GM21515 (cell line): Measurements from ENCODE around the gene SOCS6.
"Not testable (repeated sequence)": the region's sequence is repeated elsewhere in the genome, so short reads cannot be mapped to it uniquely, and the experiment has no call there.

ENCODE experiments used
- ATAC-seq: cut with Tn5 transposase; IDR thresholded peaks from one replicate; pipeline ENCODE4 v1.9.1; 2021; ENCODE audit not compliant: unreplicated experiment

SOCS6 gene

DNA sequence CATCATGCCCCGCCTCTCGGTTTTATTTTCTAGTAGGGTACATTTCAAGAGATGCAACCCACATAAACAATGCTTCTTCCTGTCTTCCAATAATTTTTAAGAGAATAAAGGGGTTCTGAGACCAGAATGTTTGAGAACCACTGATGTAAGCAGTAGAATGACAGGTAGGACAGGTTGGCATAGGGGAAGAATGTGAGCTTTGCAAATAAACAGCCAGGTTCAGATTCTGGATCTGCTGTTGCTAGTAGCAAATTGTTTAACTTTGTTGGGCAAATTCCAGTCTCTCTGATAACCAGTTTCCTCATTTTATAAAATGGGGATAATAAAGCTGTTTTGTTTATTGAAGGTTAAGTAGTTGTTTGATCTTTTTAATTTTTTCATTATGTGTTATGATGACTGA, 32.8 kb downstream of the SOCS6 start:
- no peak for ATAC-seq

- ATAC-seq: no peak
Measured at GRCh38 chr18:70322385-70322784, 33.5 kb downstream of the SOCS6 start.

DNA sequence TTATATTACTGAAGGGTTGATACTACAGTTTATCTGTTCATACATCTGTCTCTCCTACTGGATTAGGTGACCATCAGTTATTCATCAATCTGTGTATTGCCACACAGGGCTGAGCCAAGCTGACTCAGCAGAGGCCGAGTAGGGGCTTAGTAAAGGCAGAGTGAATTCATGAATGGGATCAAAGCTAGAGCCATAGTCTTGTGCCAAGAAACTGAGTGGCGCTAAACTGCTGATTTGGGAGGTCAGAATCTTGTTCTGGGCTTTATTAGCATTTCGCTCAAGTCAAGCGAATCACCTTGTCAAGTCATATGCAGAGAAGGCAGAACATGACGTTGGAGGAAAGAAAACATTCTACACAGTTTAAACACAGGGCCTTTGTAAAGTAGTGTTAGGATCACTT, 34.1 kb downstream of the SOCS6 start:
- no peak for ATAC-seq

DNA sequence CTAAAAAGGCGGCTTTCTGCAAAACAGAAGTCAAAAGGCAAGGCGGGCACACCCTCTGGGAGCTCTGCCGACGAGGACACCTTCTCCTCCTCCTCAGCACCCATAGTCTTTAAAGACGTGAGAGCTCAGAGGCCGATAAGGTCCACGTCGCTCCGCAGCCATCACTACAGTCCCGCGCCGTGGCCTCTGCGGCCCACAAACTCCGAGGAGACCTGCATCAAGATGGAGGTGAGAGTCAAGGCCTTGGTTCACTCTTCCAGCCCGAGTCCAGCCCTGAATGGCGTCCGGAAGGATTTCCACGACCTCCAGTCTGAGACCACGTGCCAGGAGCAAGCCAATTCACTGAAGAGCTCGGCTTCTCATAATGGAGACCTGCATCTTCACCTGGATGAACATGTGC, 36.1 kb downstream of the SOCS6 start:
- no peak for ATAC-seq

DNA sequence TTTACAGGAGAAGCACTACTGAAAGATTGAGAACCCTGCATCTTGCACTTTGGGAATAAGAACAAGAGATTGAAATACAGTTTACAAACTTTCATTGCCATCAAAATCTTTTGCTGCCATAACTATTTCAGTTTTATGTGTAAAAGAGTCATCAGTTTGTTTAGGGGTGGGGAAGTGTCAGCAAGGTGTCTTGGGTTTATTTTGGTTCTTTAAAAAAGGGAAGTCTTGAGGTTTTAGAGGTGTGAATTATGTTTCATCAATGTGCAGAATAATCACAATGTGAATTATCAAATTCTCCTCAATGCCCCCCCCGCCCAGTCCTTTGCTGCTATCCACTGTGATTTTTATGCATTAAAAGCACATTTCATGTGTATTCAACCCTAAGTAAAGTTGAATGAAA, 37.4 kb downstream of the SOCS6 start:
- no peak for ATAC-seq

- ATAC-seq: no peak
Measured at GRCh38 chr18:70328169-70328568, 39.3 kb downstream of the SOCS6 start.

DNA sequence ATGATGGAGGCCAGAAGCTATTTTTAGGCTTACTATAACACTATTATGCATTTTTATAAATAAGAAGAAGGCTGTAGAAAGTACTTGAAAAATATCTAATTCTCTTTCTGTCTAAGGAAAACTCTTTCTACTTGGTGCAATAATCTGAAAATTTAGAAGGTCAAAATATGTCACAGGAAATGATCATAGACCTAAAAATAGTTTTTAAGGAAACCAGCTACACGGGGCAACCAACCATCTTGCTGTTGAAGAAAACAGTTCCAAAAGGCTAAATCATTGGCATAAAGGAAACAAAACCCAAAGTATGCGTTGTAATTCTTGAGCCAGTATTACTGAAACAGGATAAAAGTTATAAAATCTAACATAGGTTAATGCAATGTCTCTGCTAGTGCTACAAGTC, 40.2 kb downstream of the SOCS6 start:
- no peak for ATAC-seq

DNA sequence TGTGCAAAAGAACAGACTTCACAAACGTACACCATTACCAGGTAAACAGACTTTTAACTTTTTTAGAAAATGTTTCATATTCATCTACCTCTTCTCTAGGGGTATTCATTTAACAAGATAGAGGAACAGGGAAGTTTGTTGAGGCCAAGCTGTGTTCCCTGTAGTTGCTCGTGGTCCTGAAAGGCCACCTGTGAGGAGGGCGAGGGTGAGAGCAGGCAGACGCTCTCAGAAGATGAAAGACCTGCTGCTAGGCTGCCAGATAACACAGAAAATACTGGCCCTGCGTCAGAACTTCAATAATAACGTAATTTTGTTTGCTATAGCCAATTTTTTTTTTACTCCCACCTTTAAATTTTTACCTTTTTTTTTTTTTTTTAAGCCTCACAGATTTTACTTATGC, 42.0 kb downstream of the SOCS6 start:
- no peak for ATAC-seq

- ATAC-seq: no peak
Measured at GRCh38 chr18:70331456-70332097, 42.7 kb downstream of the SOCS6 start.

DNA sequence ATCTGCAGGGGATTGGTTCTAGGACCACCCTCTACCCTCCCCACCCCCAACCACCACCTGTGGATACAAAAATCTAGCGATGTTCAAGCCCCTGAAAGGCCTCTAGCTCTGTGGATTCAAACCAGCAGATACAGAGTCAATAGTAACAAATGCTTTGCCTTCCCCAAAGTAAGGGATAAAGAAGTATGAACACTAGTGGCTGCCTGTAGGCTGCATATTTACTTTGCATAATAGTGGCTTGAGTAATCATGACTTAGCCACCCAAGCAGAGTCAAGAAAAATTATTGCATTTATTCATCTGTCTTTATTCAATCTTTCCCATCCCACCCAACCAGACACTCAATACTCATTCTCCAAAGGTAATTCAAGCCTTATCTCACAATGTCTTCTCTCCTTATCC, 43.8 kb downstream of the SOCS6 start:
- no peak for ATAC-seq

GRCh38 chr18:70333316-70333715, 44.5 kb downstream of the SOCS6 start:
- ATAC-seq: no peak

GRCh38 chr18:70333757-70334156, 44.9 kb downstream of the SOCS6 start:
- ATAC-seq: no peak

DNA sequence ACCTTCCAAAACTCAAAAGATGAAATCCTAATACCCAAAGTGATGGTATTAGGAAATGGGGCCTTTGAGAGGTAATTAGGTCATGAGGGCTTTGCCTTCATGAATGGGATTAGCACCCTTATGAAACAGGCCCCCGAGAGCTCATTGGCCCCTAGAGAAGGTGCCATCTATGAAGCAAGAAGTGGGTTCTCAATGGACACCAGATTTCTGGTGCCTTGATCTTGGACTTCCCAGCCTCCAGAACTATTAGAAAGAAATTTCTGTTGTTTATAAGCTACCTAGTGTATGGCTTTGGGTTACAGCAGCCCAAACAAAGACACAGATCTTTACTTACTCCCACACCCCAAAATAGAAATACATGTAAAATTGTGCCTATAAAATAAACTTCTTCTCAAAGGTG, 45.4 kb downstream of the SOCS6 start:
- ATAC-seq: no peak

- no peak for ATAC-seq
Measured at GRCh38 chr18:70334728-70335329, 46.0 kb downstream of the SOCS6 start.

GRCh38 chr18:70335892-70336726, 47.3 kb downstream of the SOCS6 start:
- no peak for ATAC-seq

DNA sequence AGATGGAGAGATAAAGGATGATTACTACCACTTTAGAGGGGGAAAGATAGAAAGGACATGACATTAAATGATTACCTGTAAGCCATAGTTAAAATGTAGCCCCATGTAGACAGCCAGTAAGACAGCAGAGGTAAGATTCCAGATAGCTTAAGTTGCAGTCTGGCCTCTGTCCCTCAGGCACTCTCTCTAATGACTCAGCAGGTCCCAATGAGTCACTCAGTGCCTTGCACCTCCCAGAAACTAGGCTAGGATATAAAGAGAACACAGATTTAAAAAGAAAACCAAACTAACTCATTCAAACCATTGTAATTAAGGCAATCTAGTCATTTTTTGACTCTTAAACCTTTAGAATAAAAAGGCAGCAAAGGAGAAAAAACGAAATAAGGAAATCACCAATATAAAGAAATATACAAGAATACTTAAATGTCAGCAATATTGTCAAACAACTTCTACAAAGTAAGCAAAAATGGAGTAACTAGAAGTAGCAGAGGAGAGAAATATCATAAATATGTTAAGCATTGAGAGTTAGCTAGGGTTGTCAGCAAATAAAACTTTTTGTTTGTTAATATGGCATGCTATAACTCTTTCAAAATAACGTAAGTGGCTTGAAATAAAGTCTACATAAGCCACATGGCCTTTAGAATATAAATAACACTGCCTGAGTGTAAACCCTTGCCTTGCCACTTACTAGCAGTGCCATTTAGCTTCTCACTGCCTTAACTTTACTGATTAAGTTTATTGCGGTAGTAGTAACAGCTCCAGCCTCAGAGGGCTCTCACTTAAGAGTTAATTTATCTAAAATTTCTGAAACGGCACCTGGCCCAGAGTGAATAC, 48.5 kb downstream of the SOCS6 start:
- ATAC-seq: no peak

- no peak for ATAC-seq
Measured at GRCh38 chr18:70338890-70339289, 50.0 kb downstream of the SOCS6 start.

DNA sequence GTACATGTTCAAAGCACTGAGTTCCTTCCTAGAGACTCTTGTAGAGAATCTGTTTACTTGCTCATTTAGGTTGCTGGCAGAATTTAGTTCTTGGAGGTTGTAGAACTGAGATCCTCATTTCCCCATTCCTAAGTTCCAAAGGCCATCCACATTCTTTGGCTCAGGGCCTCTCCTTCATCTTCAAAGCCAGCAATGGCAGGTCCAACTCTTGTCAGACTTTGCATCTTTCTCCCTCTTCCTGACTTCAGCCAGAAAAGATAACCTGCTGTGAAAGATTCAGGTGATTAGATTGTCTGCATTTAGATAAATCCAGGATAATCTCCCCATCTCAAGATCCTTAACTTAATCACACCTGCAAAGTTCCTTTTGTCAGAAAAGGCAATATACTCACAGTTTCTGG, 51.1 kb downstream of the SOCS6 start:
- ATAC-seq: no peak

GRCh38 chr18:70348481-70348880, 59.6 kb downstream of the SOCS6 start:
- ATAC-seq: not testable (repeated sequence)

DNA sequence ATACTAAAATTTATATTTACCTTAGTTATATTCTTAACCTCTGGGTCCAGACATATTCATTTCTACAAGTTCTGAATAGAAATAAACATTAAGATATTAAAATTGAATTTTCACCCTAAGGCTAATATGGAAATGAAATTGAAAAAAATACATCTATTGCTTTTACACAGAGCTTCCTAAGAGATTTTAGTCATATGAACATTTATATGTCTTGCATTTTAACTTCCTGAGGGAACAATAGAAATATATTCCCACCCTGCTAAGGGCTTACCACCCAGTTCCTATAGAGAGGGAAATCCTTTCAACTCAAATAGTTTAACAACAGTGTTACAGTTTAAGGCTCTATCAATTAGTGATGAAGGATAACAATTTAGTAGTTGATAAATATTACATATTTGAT, 60.5 kb downstream of the SOCS6 start:
- ATAC-seq: no peak

- no peak for ATAC-seq
Measured at GRCh38 chr18:70354080-70354479, 65.2 kb downstream of the SOCS6 start.
